ENCODE measurements around the gene TAF1. TPM values are rescaled to one million over a fixed set of nuclear protein-coding genes. Genes with fewer than 3 reads are reported as not detected.
"Not testable (repeated sequence)": the region's sequence is repeated elsewhere in the genome, so short reads cannot be mapped to it uniquely, and the experiment has no call there.

The TAF1 gene
- total and polyA plus RNA-seq, 12 donors = 7.5 to 48.9 (median 28.1) TPM

GRCh38 chrX:71439420-71439819 lies 73.3 kb downstream of the TAF1 start:
- WGBS, 4 donors = 79 to 91% (median 86%) methylated on average over 3 of the region's 3 CpGs

GRCh38 chrX:71439896-71440295 lies 73.7 kb downstream of the TAF1 start:
- Histone ChIP-seq H3K36me3 (replicated peaks in 1 of 2) (no peaks in the 10 kb centered on the region), H3K4me1 (replicated peaks in 1 of 2) (no peaks in the 10 kb centered on the region), H3K4me3 (no peak overlapping the region), H3K27ac (no peak overlapping the region), H3K9me3 (replicated peaks in 1 of 3) (no peaks in the 10 kb centered on the region), H3K27me3 (no peaks in the 10 kb centered on the region)
- no peak for DNase-seq
- intact Hi-C loops (cut with DNase I) = no loop called here
- WGBS, 4 donors = 68 to 84% (median 76%) methylated on average over 3 of the region's 3 CpGs
- no peak for TF ChIP-seq POLR2A (IDR thresholded peaks at IDR 0.05)
- TF ChIP-seq CTCF (IDR thresholded peaks at IDR 0.05) = no peak

More at GRCh38 chrX:71439420-71439819, 73.3 kb downstream of the TAF1 start:
- Histone ChIP-seq H3K4me3 (no peak overlapping the region), H3K36me3 (replicated peaks in 1 of 2) (no peaks in the 10 kb centered on the region), H3K4me1 (replicated peaks in 1 of 2) (no peaks in the 10 kb centered on the region), H3K9me3 (replicated peaks in 1 of 3) (no peaks in the 10 kb centered on the region), H3K27me3 (no peaks in the 10 kb centered on the region), H3K27ac (no peak overlapping the region)
- no peak for DNase-seq
- intact Hi-C loops (cut with DNase I) = no loop called here
- TF ChIP-seq CTCF (IDR thresholded peaks at IDR 0.05) = no peak

GRCh38 chrX:71440401-71440800 lies 74.2 kb downstream of the TAF1 start:
- no peak overlapping the region for H3K27ac ChIP-seq
- H3K36me3 ChIP-seq (replicated peaks in 1 of 2) = no peaks in the 10 kb centered on the region
- no peak overlapping the region for H3K4me3 ChIP-seq
- no peaks in the 10 kb centered on the region for H3K4me1 ChIP-seq (replicated peaks in 1 of 2)
- intact Hi-C loops (cut with DNase I) = no loop called here
- no peaks in the 10 kb centered on the region for H3K27me3 ChIP-seq
- no peak for DNase-seq
- TF ChIP-seq POLR2A (IDR thresholded peaks at IDR 0.05) = no peak
- no peak for TF ChIP-seq CTCF (IDR thresholded peaks at IDR 0.05)
- H3K9me3 ChIP-seq (replicated peaks in 1 of 3) = no peaks in the 10 kb centered on the region
- WGBS, 4 donors = 78 to 88% (median 86%) methylated on average over 4 of the region's 4 CpGs

GRCh38 chrX:71441809-71442208 lies 75.7 kb downstream of the TAF1 start:
- not testable (repeated sequence) for H3K27ac ChIP-seq

GRCh38 chrX:71450433-71451106 lies 84.4 kb downstream of the TAF1 start:
- DNase-seq = no peak
- TF ChIP-seq CTCF (IDR thresholded peaks at IDR 0.05) (no peak), POLR2A (IDR thresholded peaks at IDR 0.05) (no peak)
- H3K27ac ChIP-seq = no peak overlapping the region
- H3K4me1 ChIP-seq (replicated peaks in 1 of 2) = no peaks in the 10 kb centered on the region
- no peaks in the 10 kb centered on the region for H3K36me3 ChIP-seq (replicated peaks in 1 of 2)
- no peak overlapping the region for H3K4me3 ChIP-seq
- no peaks in the 10 kb centered on the region for H3K9me3 ChIP-seq (replicated peaks in 1 of 3)
- H3K27me3 ChIP-seq = no peaks in the 10 kb centered on the region
- 93 to 100% (median 95%) methylated on average over 2 of the region's 2 CpGs for WGBS, 4 donors
- intact Hi-C loops (cut with DNase I) = no loop called here

More at GRCh38 chrX:71441809-71442208, 75.7 kb downstream of the TAF1 start:
- H3K27me3 ChIP-seq; H3K9me3 ChIP-seq (replicated peaks in 1 of 3); H3K4me1 ChIP-seq (replicated peaks in 1 of 2); H3K36me3 ChIP-seq (replicated peaks in 1 of 2); DNase-seq; intact Hi-C loops (cut with DNase I); H3K4me3 ChIP-seq: not testable (repeated sequence)
- 71 to 100% (median 87%) methylated on average over 2 of the region's 2 CpGs for WGBS, 4 donors

GRCh38 chrX:71451518-71451917 lies 85.4 kb downstream of the TAF1 start:
- 74 to 91% (median 80%) methylated on average over 4 of the region's 6 CpGs for WGBS, 4 donors
- not testable (repeated sequence) for H3K36me3 ChIP-seq (replicated peaks in 1 of 2)

More at GRCh38 chrX:71451518-71451917, 85.4 kb downstream of the TAF1 start:
- H3K4me1 ChIP-seq (replicated peaks in 1 of 2); intact Hi-C loops (cut with DNase I); H3K27me3 ChIP-seq; DNase-seq; H3K27ac ChIP-seq; H3K4me3 ChIP-seq; H3K9me3 ChIP-seq (replicated peaks in 1 of 3): not testable (repeated sequence)
